NB4 (cell line): Measurements from ENCODE around the gene KCNMB3.
"Not testable (repeated sequence)": the region's sequence is repeated elsewhere in the genome, so short reads cannot be mapped to it uniquely, and the experiment has no call there.

Experiments used
- DNase-seq: peaks from one replicate; pipeline ENCODE4 v3.0.0; 2010; ENCODE audit warnings: low read depth
- H3K4me3 ChIP-seq: one replicate; pipeline ENCODE4 v1.5.1; 2011; ENCODE audit warnings: mild to moderate bottlenecking, low read depth, low read length, moderate library complexity
- MYC ChIP-seq: IDR thresholded peaks from 2 replicates; pipeline ENCODE4 v1.6.1; 2011; ENCODE audit warnings: low read depth, low read length
- POLR2A ChIP-seq: IDR thresholded peaks from 2 replicates; pipeline ENCODE4 v1.6.1; 2011; ENCODE audit warnings: mild to moderate bottlenecking; ENCODE audit not compliant: insufficient read length; ENCODE audit errors: extremely low read depth
- TF ChIP-seq, protein P1 (sequence below): IDR thresholded peaks from 2 replicates; pipeline ENCODE4 v1.6.1; 2011; ENCODE audit warnings: low read depth, low read length
- TF ChIP-seq, protein P2 (sequence below): IDR thresholded peaks from one replicate; pipeline ENCODE4 v1.5.1; 2012; ENCODE audit warnings: low read depth, low read length

KCNMB3 gene

GRCh38 chr3:179227349-179227748 is 23.6 kb downstream of the KCNMB3 start:
- no peak overlapping the region for H3K4me3 ChIP-seq
- TF ChIP-seq, protein P1, sequence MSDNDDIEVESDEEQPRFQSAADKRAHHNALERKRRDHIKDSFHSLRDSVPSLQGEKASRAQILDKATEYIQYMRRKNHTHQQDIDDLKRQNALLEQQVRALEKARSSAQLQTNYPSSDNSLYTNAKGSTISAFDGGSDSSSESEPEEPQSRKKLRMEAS: no peak
- TF ChIP-seq POLR2A: no peak
- TF ChIP-seq, protein P2, sequence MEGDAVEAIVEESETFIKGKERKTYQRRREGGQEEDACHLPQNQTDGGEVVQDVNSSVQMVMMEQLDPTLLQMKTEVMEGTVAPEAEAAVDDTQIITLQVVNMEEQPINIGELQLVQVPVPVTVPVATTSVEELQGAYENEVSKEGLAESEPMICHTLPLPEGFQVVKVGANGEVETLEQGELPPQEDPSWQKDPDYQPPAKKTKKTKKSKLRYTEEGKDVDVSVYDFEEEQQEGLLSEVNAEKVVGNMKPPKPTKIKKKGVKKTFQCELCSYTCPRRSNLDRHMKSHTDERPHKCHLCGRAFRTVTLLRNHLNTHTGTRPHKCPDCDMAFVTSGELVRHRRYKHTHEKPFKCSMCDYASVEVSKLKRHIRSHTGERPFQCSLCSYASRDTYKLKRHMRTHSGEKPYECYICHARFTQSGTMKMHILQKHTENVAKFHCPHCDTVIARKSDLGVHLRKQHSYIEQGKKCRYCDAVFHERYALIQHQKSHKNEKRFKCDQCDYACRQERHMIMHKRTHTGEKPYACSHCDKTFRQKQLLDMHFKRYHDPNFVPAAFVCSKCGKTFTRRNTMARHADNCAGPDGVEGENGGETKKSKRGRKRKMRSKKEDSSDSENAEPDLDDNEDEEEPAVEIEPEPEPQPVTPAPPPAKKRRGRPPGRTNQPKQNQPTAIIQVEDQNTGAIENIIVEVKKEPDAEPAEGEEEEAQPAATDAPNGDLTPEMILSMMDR: no peak
- no peak for TF ChIP-seq MYC
- peak; percentile 36 for DNase-seq

DNA sequence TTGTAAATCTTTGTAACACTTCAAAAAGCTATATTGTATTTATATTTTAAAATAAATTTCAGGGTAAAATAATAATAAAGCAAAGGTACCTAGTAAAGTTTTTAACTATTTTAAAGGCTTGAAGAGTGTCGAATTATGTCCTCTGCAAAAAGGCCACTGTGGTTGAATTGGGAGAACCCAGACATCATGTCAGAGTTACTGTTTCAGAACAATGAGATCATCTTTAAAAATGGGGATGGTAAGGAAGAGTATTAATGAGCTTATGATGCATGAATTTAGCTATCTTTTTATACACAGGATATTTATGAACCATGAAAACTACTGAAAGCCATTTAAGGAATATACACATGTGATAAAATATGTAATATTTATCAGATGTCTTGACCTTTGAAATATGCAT is 26.3 kb downstream of the KCNMB3 start:
- no peak overlapping the region for H3K4me3 ChIP-seq
- DNase-seq: no peak
- TF ChIP-seq POLR2A (no peak), MYC (no peak)
- TF ChIP-seq, protein P2: no peak

DNA sequence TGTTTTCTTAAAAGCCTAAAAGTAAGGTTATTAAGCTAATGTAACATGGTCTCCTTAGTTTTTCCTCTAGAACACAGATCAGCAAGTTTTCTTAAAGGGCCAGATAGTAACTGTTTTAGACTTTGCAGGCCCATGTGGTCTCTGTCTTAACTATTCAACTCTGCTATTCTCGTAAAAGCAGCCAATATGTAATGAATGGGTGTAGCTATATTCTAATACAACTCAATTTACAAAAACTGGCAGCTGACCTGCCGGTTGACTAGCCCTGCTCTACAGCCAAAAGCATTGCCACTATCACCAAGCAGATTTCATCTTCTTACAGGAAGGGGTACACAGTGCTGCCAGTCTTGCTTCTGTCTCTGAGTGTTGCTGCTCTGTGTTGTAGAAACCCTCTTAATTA is 27.4 kb downstream of the KCNMB3 start:
- TF ChIP-seq, protein P2: no peak
- TF ChIP-seq POLR2A: no peak
- no peak for TF ChIP-seq MYC
- TF ChIP-seq, protein P1: no peak
- DNase-seq: no peak
- H3K4me3 ChIP-seq: no peak overlapping the region

GRCh38 chr3:179218213-179218612 is 32.7 kb downstream of the KCNMB3 start:
- DNase-seq, H3K4me3 ChIP-seq: not testable (repeated sequence)

- H3K4me3 ChIP-seq: not testable (repeated sequence)
- DNase-seq: peak; percentile 36
These were observed 35.4 kb downstream of the KCNMB3 start for GRCh38 chr3:179215550-179215949.

- TF ChIP-seq MYC: no peak
- TF ChIP-seq, protein P1: no peak
- TF ChIP-seq POLR2A: no peak
- TF ChIP-seq, protein P2: no peak
- no peak overlapping the region for H3K4me3 ChIP-seq
- no peak for DNase-seq
These were observed 50.1 kb downstream of the KCNMB3 start for GRCh38 chr3:179200790-179201189.

GRCh38 chr3:179196700-179197099 is 54.2 kb downstream of the KCNMB3 start:
- DNase-seq: no peak
- no peak overlapping the region for H3K4me3 ChIP-seq
- no peak for TF ChIP-seq POLR2A
- no peak for TF ChIP-seq MYC
- TF ChIP-seq, protein P2: no peak
- TF ChIP-seq, protein P1: no peak
